ENCODE results near the gene GPER1.
"Not testable (repeated sequence)": the region's sequence is repeated elsewhere in the genome, so short reads cannot be mapped to it uniquely, and the experiment has no call there.

The GPER1 gene

DNA sequence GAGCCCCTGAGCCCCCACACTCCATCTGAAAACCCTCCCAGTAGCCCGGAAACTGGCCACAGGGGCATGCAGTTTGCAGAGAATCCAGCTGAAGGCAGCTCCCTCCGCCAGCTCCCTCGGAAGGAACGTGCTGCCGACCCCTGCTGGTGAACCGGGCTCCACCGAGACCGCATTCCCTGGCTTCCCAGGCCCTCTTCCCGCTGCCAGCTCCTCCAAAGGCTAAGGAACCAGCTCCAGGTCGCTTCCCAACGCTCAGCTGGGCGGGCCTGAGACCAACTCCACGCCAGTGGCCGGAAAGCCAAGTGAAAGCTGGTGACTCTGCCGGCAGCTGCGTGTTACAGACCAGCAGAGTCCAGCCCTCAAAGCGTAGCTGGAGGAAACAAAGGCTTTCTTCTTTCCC, 35.8 kb downstream of the GPER1 start:
- no peak for DNase-seq

DNA sequence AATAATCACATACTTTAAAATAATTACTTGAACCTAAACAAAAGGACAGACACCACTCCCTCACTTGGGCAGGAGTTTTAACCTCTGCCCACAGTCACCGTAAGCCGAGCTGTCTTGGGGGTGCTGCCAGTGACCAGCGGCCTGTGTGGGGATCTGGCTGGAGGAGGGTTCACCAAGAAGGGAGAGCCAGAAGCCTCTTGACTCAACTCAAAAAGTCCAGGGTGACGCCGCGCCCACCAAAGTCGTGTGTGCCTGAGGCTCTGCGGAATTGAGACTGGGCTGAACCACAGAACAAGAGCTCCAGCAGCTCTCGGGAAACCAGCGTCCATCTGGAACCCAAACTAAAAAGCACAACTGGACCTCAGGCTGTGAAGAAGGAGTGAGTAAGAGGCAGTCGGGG, 36.3 kb downstream of the GPER1 start:
- no peak for DNase-seq

- DNase-seq: no peak
These were observed 37.1 kb downstream of the GPER1 start for GRCh38 chr7:1124816-1125602.

- DNase-seq: no peak
These were observed 37.7 kb downstream of the GPER1 start for GRCh38 chr7:1125603-1125969.

- no peak for DNase-seq
These were observed 39.1 kb downstream of the GPER1 start for GRCh38 chr7:1127001-1127400.

DNA sequence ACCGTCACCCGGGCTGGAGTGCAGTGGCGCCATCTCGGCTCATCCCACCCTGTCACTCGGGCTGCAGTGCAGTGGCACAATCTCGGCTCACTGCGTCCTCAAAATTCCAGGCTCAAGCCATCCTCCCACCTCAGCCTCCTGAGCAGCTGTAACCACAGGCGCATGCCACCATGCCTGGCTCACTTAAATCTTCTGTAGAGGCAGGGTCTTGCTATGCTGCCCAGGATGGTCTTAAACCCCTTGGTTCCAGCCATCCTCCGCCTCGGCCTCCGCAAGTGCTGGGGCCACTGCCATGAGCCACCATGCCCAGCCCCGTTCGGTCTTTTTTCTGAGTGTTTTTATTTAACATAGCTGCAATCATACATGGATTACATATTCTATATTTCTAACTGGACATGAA, 41.5 kb downstream of the GPER1 start:
- DNase-seq: no peak

DNA sequence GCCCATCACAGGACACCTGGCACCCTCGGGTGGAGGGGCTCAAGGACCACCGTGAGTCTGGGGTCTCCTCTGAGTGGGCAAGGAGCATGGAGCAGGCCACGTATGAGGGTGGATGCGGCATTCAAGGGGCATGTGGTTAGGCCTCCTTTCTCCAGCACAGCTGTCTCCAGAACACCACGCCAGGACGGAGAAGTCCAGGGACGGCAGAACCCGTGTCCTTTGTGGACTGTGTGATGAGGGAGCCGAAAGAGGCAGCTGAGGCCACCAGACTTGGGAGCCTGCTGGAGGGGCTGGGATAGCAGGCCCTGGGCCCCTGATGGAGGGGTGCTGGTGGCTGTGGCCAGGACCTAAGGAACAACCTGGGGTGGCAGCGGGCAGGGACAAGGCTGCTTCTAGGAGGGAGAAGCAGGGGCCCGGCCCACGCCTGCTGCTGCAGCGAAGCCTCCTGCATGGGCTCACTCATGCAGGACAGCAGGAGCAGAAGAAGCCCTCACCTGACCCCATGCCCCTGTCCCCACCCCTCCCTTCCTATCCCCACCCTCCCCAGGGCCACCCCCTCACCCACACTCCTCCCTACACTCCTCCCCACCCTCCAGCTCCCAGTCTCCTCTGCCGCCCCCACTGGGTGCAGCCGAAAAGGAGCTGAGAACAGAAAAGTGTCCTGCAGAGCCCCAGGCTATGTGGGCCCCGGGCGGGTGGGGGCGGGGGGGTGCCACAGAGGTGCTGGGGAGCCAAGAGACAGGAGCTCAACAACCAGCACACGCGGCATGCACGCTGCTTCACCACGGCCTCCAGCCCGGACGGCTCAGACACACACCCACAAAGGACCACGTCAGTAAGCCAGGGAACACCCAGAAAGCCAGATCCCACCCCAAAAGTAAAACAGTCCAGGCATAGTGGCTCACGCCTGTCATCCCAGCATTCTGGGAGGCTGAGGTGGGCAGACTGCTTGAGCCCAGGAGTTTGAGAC, 42.4 kb downstream of the GPER1 start:
- no peak for DNase-seq

DNA sequence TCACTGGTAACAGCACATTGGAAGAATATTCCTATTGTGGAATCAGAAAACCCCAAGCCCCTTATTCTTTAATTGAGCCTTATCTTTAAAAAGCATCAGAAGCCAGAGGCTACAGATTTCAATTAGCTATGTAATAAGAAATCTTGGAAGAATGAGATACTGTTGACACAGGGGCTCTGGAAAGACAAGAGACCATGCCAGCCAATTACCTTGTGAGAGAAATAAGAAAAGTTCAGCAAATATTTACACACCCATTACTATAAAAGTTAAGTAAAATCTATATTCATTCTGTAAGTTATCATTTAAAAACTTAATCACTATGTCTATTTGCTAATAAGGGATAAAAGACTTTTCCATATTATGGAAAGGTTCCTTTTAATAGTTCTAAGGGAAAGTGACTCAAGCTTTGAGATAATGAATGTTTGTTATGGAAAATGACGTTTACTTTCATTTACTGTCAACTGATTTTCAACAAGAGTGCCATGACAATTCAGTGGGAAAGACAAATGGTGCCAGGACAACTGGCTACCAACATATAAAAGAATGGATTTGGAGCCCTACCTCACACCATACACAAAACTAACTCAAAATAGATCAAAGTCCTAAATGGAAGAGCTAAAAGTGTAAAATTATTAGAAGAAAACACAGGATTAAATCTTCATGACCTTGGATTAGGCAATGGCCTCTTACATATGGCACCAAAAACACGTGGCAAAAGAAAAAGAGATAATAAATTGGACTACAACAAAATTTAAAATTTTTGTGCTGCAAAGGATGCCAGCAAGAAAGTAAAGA, 43.8 kb downstream of the GPER1 start:
- no peak for DNase-seq

DNA sequence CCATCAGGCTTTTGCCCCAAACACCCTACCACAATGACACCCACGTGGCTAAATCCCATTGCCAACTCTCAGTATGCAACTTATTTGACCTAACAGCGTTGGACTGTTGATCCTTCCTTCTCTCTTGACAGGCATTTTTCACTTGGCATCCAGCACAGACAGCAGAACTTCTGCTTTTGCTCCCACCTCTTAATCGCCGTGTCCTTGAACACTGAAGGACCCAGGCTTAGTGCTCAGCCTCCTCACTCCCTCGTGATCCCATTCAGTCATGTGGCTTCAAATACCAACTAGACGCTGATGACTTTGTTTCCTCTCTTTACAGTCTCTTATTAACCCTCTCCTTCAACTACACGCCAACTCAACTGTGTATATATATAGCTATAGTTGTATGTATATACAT, 47.0 kb downstream of the GPER1 start:
- no peak for DNase-seq

GRCh38 chr7:1136841-1137516, 49.1 kb downstream of the GPER1 start:
- no peak for DNase-seq

- no peak for DNase-seq
These were observed 49.7 kb downstream of the GPER1 start for GRCh38 chr7:1137517-1138167.

DNA sequence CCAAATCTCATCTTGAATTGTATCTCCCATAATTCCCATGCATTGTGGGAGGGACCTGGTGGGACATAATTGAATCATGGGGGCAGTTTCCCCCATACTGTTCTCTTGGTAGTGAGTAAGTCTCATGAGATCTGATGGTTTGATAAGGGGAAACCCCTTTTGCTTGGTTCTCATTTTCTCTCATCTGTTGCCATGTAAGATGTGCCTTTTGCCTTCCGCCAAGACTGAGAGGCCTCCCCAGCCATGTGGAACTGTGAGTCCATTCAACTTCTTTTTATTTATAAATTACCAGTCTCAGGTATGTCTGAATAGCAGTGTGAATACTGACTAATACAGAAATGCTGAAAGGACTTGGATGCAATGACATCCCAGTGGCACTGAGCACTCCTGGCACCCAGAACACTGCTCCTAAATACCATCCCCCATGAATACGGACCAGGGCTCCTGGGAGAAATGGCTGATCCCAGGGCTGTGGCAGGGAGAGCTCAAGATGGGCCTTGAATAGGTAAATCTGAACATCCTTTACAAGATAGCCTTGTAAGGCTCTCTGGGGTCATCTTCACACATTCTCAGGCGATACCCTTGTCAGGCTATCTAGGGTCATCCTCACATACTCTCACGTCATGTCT, 52.7 kb downstream of the GPER1 start:
- peak; percentile 11 for DNase-seq

GRCh38 chr7:1141651-1142050, 53.7 kb downstream of the GPER1 start:
- no peak for DNase-seq

DNA sequence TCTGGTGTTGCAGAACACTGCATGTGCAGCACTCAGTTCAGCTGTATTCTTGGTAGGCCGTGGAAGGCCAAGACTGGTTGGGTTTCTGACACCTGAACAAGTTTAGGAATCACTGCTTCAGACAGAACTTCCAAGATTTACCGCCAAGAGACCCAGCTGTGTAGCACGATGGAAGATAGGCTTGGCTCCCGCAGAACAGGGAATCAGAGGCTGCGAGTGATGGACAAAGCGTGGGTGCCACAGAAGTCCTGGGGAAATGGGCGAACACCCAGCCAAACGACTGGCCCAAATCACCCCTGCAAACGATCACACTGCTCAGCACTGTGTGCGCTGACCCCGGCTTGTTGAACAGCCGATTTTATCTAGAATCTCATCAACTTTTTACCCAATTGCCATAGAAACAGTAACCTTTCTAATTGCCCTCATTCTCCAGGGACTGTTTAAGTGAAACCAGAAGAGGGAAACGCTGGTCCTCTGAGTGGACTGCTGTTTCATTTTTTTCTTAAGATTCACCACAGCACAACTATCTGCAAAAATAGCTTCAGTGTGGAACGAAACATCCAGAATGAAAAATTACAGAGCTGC, 54.2 kb downstream of the GPER1 start:
- DNase-seq: no peak

GRCh38 chr7:1143031-1143430, 55.1 kb downstream of the GPER1 start:
- DNase-seq: not testable (repeated sequence)

All from stimulated activated CD4-positive, alpha-beta T cell treated with anti-CD3 and anti-CD28 coated beads, Interleukin-4, amount 100 ng/mL, for 24 hours (primary cell).